ENCODE results near the gene RGS6. TPM values are rescaled to one million over a fixed set of nuclear protein-coding genes. Genes with fewer than 3 reads are reported as not detected.

Gene RGS6
- total RNA-seq, 1 donor from 2014 or later = 0.24 TPM

DNA sequence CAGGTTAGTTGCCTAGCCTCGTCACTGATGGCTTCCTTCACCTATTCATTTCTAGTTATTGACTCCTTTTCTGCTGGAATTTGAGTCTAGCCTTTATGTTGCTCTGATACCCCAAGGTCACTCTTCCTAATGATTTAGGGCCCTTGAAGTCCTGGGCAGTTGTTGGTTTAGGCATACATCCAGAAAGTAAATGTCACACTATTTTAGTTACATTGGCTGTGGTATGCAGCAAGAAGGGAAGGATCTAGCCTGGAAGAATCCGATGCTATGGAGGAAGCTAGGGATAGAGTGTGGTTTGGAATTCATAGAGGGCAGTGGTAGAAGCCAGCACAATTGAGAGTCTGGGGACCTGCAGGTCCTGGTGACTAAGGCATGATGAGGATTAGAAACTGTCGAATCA, 38.0 kb downstream of the RGS6 start:
- H3K9me3 Mint-ChIP-seq (ENCODE audit: unreplicated experiment) = peaks cover 9% of the 10 kb centered on the region
- TF ChIP-seq, protein P1, sequence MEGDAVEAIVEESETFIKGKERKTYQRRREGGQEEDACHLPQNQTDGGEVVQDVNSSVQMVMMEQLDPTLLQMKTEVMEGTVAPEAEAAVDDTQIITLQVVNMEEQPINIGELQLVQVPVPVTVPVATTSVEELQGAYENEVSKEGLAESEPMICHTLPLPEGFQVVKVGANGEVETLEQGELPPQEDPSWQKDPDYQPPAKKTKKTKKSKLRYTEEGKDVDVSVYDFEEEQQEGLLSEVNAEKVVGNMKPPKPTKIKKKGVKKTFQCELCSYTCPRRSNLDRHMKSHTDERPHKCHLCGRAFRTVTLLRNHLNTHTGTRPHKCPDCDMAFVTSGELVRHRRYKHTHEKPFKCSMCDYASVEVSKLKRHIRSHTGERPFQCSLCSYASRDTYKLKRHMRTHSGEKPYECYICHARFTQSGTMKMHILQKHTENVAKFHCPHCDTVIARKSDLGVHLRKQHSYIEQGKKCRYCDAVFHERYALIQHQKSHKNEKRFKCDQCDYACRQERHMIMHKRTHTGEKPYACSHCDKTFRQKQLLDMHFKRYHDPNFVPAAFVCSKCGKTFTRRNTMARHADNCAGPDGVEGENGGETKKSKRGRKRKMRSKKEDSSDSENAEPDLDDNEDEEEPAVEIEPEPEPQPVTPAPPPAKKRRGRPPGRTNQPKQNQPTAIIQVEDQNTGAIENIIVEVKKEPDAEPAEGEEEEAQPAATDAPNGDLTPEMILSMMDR (IDR thresholded peaks at IDR 0.05) = no peak
- DNase-seq (ENCODE audit: extremely low spot score, unreplicated experiment) = no peak
- no peak overlapping the region for H3K27ac Mint-ChIP-seq (ENCODE audit: unreplicated experiment)
- H3K4me1 Mint-ChIP-seq (ENCODE audit: unreplicated experiment) = no peaks in the 10 kb centered on the region
- no peaks in the 10 kb centered on the region for H3K36me3 Mint-ChIP-seq (ENCODE audit: unreplicated experiment)
- H3K4me3 Mint-ChIP-seq (ENCODE audit: unreplicated experiment) = no peak overlapping the region
- H3K27me3 Mint-ChIP-seq (ENCODE audit: unreplicated experiment) = no peaks in the 10 kb centered on the region

DNA sequence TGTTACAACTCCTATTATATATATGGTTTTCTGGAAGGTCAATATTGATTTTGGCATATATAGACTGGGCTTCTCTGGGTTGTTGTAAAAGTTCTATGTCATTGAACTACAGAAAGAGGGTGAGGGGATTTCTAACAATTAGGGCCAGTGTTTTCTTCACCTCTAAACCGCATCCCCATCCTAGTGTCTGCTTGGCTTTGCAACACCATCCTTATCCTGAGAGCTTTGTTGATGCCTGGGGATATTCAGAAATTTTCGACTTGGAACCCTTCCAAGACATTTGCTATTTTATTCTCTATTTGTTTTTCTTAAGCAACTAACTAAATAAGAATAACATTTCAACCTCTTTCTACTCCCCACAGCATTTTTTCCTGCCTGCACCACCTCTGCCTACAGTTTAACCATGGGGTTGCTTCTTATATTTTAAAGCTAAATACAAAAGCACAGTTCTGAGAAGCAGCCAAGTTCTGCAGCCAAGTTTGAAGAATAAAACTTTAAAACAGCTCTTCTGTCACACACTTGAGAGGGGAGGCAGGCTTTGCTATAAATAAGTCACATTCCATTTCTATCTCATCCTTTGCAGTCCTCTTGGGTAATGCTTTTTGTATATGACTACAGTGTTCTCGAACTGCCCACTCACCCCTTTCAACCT, 53.4 kb downstream of the RGS6 start:
- no peaks in the 10 kb centered on the region for H3K27me3 Mint-ChIP-seq (ENCODE audit: unreplicated experiment)
- no peak for DNase-seq (ENCODE audit: extremely low spot score, unreplicated experiment)
- TF ChIP-seq, protein P1 (IDR thresholded peaks at IDR 0.05) = no peak
- no peaks in the 10 kb centered on the region for H3K36me3 Mint-ChIP-seq (ENCODE audit: unreplicated experiment)
- peaks cover 3% of the 10 kb centered on the region for H3K9me3 Mint-ChIP-seq (ENCODE audit: unreplicated experiment)
- H3K27ac Mint-ChIP-seq (ENCODE audit: unreplicated experiment) = no peak overlapping the region
- H3K4me1 Mint-ChIP-seq (ENCODE audit: unreplicated experiment) = peaks cover 3% of the 10 kb centered on the region
- H3K4me3 Mint-ChIP-seq (ENCODE audit: unreplicated experiment) = no peak overlapping the region

DNA sequence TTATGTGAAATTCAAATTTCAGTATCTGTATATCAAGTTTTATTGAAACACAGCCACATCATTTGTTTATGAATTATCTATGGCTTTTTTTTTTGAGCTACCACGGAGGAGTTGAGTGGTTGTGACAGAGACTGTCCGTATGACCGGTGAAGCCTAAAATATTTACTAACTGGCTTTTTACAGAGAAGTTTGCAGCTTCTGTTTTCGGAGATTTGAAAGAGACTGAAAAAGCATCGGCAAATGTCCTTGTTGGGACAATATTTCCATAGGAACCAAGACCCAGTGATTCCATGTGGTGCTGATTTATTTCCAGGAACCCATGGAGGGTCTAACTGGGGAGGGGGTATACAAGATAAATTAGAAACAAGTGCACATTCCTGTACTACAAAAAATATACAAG, 56.2 kb downstream of the RGS6 start:
- Mint-ChIP-seq H3K27me3 (ENCODE audit: unreplicated experiment) (no peaks in the 10 kb centered on the region), H3K4me1 (ENCODE audit: unreplicated experiment) (peaks cover 3% of the 10 kb centered on the region), H3K36me3 (ENCODE audit: unreplicated experiment) (no peaks in the 10 kb centered on the region), H3K9me3 (ENCODE audit: unreplicated experiment) (no peaks in the 10 kb centered on the region), H3K27ac (ENCODE audit: unreplicated experiment) (no peak overlapping the region), H3K4me3 (ENCODE audit: unreplicated experiment) (no peak overlapping the region)
- no peak for DNase-seq (ENCODE audit: extremely low spot score, unreplicated experiment)
- TF ChIP-seq, protein P1 (IDR thresholded peaks at IDR 0.05) = no peak

DNA sequence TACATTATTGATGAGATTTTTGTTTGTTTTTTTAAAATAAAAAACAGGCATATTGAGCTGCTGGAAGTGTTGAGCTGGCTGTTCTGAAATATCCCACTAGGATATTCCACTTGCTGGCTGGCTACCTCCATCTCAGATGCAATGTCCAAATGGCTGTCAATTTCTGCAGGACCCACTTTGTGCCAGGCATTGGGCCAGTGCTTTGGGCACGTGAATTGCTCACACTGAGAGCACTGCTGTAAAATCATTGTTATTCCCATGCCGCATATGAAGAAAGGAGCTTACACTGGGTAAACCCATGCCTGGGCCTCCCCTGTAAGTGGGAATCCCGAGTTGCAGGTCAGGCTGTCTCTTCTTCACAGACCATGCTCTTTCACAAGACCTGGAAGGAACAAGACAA, 56.7 kb downstream of the RGS6 start:
- H3K27ac Mint-ChIP-seq (ENCODE audit: unreplicated experiment) = no peak overlapping the region
- no peak overlapping the region for H3K4me3 Mint-ChIP-seq (ENCODE audit: unreplicated experiment)
- H3K36me3 Mint-ChIP-seq (ENCODE audit: unreplicated experiment) = no peaks in the 10 kb centered on the region
- H3K4me1 Mint-ChIP-seq (ENCODE audit: unreplicated experiment) = peaks cover 3% of the 10 kb centered on the region
- H3K27me3 Mint-ChIP-seq (ENCODE audit: unreplicated experiment) = no peaks in the 10 kb centered on the region
- TF ChIP-seq, protein P1 (IDR thresholded peaks at IDR 0.05) = no peak
- DNase-seq (ENCODE audit: extremely low spot score, unreplicated experiment) = no peak
- H3K9me3 Mint-ChIP-seq (ENCODE audit: unreplicated experiment) = no peaks in the 10 kb centered on the region

DNA sequence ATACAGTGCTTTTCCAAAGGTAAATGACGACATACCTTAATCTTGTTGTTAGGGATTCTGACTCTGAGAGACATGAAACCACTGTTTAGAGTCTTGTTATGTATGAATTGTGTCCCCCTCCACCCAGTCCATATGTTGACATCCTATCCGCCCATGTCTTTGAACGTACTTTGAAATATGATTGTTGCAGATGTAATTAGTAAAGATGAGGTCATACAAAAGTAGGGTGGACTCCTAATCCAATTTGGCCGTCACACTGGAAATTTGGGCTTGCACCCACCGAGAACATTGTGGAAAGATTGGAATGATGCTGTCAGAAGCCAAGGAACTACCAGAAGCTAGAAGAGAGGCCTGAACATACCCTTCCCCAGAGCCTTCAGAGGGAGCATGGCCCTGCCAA, 62.2 kb downstream of the RGS6 start:
- Mint-ChIP-seq H3K9me3 (ENCODE audit: unreplicated experiment) (no peaks in the 10 kb centered on the region), H3K27me3 (ENCODE audit: unreplicated experiment) (no peaks in the 10 kb centered on the region), H3K27ac (ENCODE audit: unreplicated experiment) (no peak overlapping the region), H3K4me3 (ENCODE audit: unreplicated experiment) (no peak overlapping the region), H3K36me3 (ENCODE audit: unreplicated experiment) (no peaks in the 10 kb centered on the region), H3K4me1 (ENCODE audit: unreplicated experiment) (no peaks in the 10 kb centered on the region)
- no peak for DNase-seq (ENCODE audit: extremely low spot score, unreplicated experiment)
- TF ChIP-seq, protein P1 (IDR thresholded peaks at IDR 0.05) = no peak

Measured in osteocyte (in vitro differentiated cells).